Activated T-helper 1 cell treated with anti-CD3 and anti-CD28 coated beads, Interleukin-12 subunit alpha, Interleukin-12 subunit beta, Interleukin-2, Interleukin-4 antibody, amounts not matched to agents 30 ng/mL and 10 ng/mL and 1 ng/mL, durations not matched to agents 14 hours and 24 hours and 36 hours (primary cell): ENCODE data around the gene PDXK. TPM values are rescaled to one million over a fixed set of nuclear protein-coding genes. Genes with fewer than 3 reads are reported as not detected.
A peak's percentile ranks its signal among the peaks of the same experiment; 100 is the strongest.

ENCODE experiments used
- DNase-seq: peaks from one replicate; pipeline ENCODE4 v3.0.0; 2021; ENCODE audit warnings: low spot score
- H3K27ac Mint-ChIP-seq: one replicate; pipeline ENCODE4 v1.8.0; 2021; ENCODE audit warnings: mild to moderate bottlenecking, mixed read lengths
- H3K27me3 Mint-ChIP-seq: one replicate; pipeline ENCODE4 v1.8.0; 2022; ENCODE audit warnings: mild to moderate bottlenecking, moderate library complexity, mixed read lengths; ENCODE audit not compliant: insufficient read depth
- H3K36me3 Mint-ChIP-seq: one replicate; pipeline ENCODE4 v1.8.0; 2021; ENCODE audit warnings: low read depth, mixed read lengths
- H3K4me1 Mint-ChIP-seq: one replicate; pipeline ENCODE4 v1.8.0; 2021; ENCODE audit warnings: low read depth, mixed read lengths
- H3K4me3 Mint-ChIP-seq: one replicate; pipeline ENCODE4 v1.8.0; 2021; ENCODE audit warnings: mild to moderate bottlenecking, moderate library complexity, mixed read lengths
- H3K9me3 Mint-ChIP-seq: one replicate; pipeline ENCODE4 v1.8.0; 2021; ENCODE audit warnings: mixed read lengths
- intact Hi-C: fragments of 100-400 bp; cut with micrococcal nuclease; formaldehyde crosslinking; loops from one replicate; pipeline ENCODE4 v1.15.1; 2024
- total RNA-seq: library from RNA; stranded (reverse); gene quantifications from 2 replicates; pipeline ENCODE4 v1.2.3, GENCODE V29; 2022

The PDXK gene
- total RNA-seq, 1 donor from 2014 or later = 123 TPM

- H3K27ac Mint-ChIP-seq = peak overlapping the region; percentile 73
- H3K4me3 Mint-ChIP-seq = peak overlapping the region; percentile 54
- H3K9me3 Mint-ChIP-seq = no peaks in the 10 kb centered on the region
- no peaks in the 10 kb centered on the region for H3K27me3 Mint-ChIP-seq
- H3K36me3 Mint-ChIP-seq = peaks cover 2% of the 10 kb centered on the region
- DNase-seq = no peak
- H3K4me1 Mint-ChIP-seq = peaks cover 46% of the 10 kb centered on the region
- intact Hi-C loops = no loop called here
Measured at GRCh38 chr21:43782431-43783097, 63.6 kb downstream of the PDXK start.

GRCh38 chr21:43783098-43783700, 64.3 kb downstream of the PDXK start:
- H3K36me3 Mint-ChIP-seq = peaks cover 2% of the 10 kb centered on the region
- no peaks in the 10 kb centered on the region for H3K27me3 Mint-ChIP-seq
- intact Hi-C loops = no loop called here
- DNase-seq = no peak
- H3K27ac Mint-ChIP-seq = peak overlapping the region; percentile 73
- H3K9me3 Mint-ChIP-seq = no peaks in the 10 kb centered on the region
- peak overlapping the region; percentile 54 for H3K4me3 Mint-ChIP-seq
- peaks cover 43% of the 10 kb centered on the region for H3K4me1 Mint-ChIP-seq

- Mint-ChIP-seq H3K9me3 (no peaks in the 10 kb centered on the region), H3K27ac (no peak overlapping the region), H3K36me3 (peaks cover 5% of the 10 kb centered on the region), H3K4me1 (peaks cover 31% of the 10 kb centered on the region), H3K27me3 (no peaks in the 10 kb centered on the region), H3K4me3 (no peak overlapping the region)
- intact Hi-C loops = loop anchor here (5.0 kb wide), 2 partner anchors 132 to 227 kb away; partner anchors contain the start of gene TRAPPC10
- no peak for DNase-seq
Measured at GRCh38 chr21:43785134-43785533, 66.2 kb downstream of the PDXK start.

GRCh38 chr21:43786300-43786806, 67.4 kb downstream of the PDXK start:
- intact Hi-C loops = loop anchor here (5.0 kb wide), 2 partner anchors 131 to 226 kb away; partner anchors contain the start of gene TRAPPC10

GRCh38 chr21:43786807-43787440, 68.0 kb downstream of the PDXK start:
- intact Hi-C loops = loop anchor here (5.0 kb wide), 2 partner anchors 130 to 225 kb away; partner anchors contain the start of gene TRAPPC10
- DNase-seq = no peak
- Mint-ChIP-seq H3K4me1 (peaks cover 39% of the 10 kb centered on the region), H3K4me3 (no peak overlapping the region), H3K27me3 (no peaks in the 10 kb centered on the region), H3K9me3 (no peaks in the 10 kb centered on the region), H3K27ac (no peak overlapping the region), H3K36me3 (peaks cover 16% of the 10 kb centered on the region)

More at GRCh38 chr21:43786300-43786806, 67.4 kb downstream of the PDXK start:
- Mint-ChIP-seq H3K9me3 (no peaks in the 10 kb centered on the region), H3K4me1 (peaks cover 39% of the 10 kb centered on the region), H3K36me3 (peaks cover 14% of the 10 kb centered on the region), H3K27ac (peak overlapping the region; percentile 66), H3K27me3 (no peaks in the 10 kb centered on the region), H3K4me3 (no peak overlapping the region)
- no peak for DNase-seq

- peak; percentile 94 for DNase-seq
- Mint-ChIP-seq H3K4me1 (peaks cover 23% of the 10 kb centered on the region), H3K9me3 (no peaks in the 10 kb centered on the region), H3K27ac (peak within 1 kb of the TSS; percentile 94), H3K27me3 (no peaks in the 10 kb centered on the region), H3K4me3 (peak within 1 kb of the TSS; percentile 95), H3K36me3 (peaks cover 30% of the 10 kb centered on the region)
- intact Hi-C loops = loop anchor here (1.0 to 5.0 kb wide), 6 partner anchors 13 to 223 kb away; partner anchors contain the start of genes AGPAT3, CSTB, PDXK and TRAPPC10
Measured at GRCh38 chr21:43789276-43790009, 70.5 kb downstream of the PDXK start, which contains the start of gene RRP1. Gene RRP1 (plus strand): TSS chr21:43789577. CDS start chr21:43789630, 53 bp downstream.

- Mint-ChIP-seq H3K27me3 (no peaks in the 10 kb centered on the region), H3K36me3 (peaks cover 32% of the 10 kb centered on the region), H3K27ac (peak overlapping the region; percentile 94), H3K4me3 (peak overlapping the region; percentile 95), H3K4me1 (peaks cover 20% of the 10 kb centered on the region), H3K9me3 (no peaks in the 10 kb centered on the region)
- intact Hi-C loops = no loop called here
- DNase-seq = no peak
Measured at GRCh38 chr21:43790010-43790524, 71.1 kb downstream of the PDXK start.

GRCh38 chr21:43792406-43792805, 73.5 kb downstream of the PDXK start:
- H3K4me1 Mint-ChIP-seq = peaks cover 20% of the 10 kb centered on the region
- H3K27ac Mint-ChIP-seq = peak overlapping the region; percentile 79
- DNase-seq = no peak
- no peaks in the 10 kb centered on the region for H3K27me3 Mint-ChIP-seq
- intact Hi-C loops = no loop called here
- H3K4me3 Mint-ChIP-seq = peak overlapping the region; percentile 79
- peaks cover 51% of the 10 kb centered on the region for H3K36me3 Mint-ChIP-seq
- no peaks in the 10 kb centered on the region for H3K9me3 Mint-ChIP-seq

GRCh38 chr21:43793243-43793642, 74.3 kb downstream of the PDXK start:
- H3K4me1 Mint-ChIP-seq = peaks cover 20% of the 10 kb centered on the region
- no peak for DNase-seq
- no peak overlapping the region for H3K4me3 Mint-ChIP-seq
- no peak overlapping the region for H3K27ac Mint-ChIP-seq
- no peaks in the 10 kb centered on the region for H3K9me3 Mint-ChIP-seq
- intact Hi-C loops = no loop called here
- H3K27me3 Mint-ChIP-seq = no peaks in the 10 kb centered on the region
- H3K36me3 Mint-ChIP-seq = peaks cover 56% of the 10 kb centered on the region

- Mint-ChIP-seq H3K4me3 (no peak overlapping the region), H3K36me3 (peaks cover 65% of the 10 kb centered on the region), H3K27ac (no peak overlapping the region), H3K9me3 (no peaks in the 10 kb centered on the region), H3K27me3 (no peaks in the 10 kb centered on the region), H3K4me1 (peaks cover 20% of the 10 kb centered on the region)
- intact Hi-C loops = no loop called here
- no peak for DNase-seq
Measured at GRCh38 chr21:43794311-43794710, 75.4 kb downstream of the PDXK start.

GRCh38 chr21:43794857-43795256, 75.9 kb downstream of the PDXK start:
- intact Hi-C loops = no loop called here

GRCh38 chr21:43797415-43797814, 78.5 kb downstream of the PDXK start:
- intact Hi-C loops = no loop called here
- Mint-ChIP-seq H3K36me3 (peaks cover 59% of the 10 kb centered on the region), H3K27me3 (no peaks in the 10 kb centered on the region), H3K27ac (no peak overlapping the region), H3K9me3 (no peaks in the 10 kb centered on the region), H3K4me3 (no peak overlapping the region), H3K4me1 (peaks cover 4% of the 10 kb centered on the region)
- DNase-seq = no peak

More at GRCh38 chr21:43794857-43795256, 75.9 kb downstream of the PDXK start:
- no peak overlapping the region for H3K27ac Mint-ChIP-seq
- H3K4me3 Mint-ChIP-seq = no peak overlapping the region
- peaks cover 20% of the 10 kb centered on the region for H3K4me1 Mint-ChIP-seq
- no peaks in the 10 kb centered on the region for H3K9me3 Mint-ChIP-seq
- no peaks in the 10 kb centered on the region for H3K27me3 Mint-ChIP-seq
- peaks cover 67% of the 10 kb centered on the region for H3K36me3 Mint-ChIP-seq
- no peak for DNase-seq
